ENCODE results near the gene NUCKS1. TPM values are rescaled to one million over a fixed set of nuclear protein-coding genes. Genes with fewer than 3 reads are reported as not detected.

The NUCKS1 gene
- total RNA-seq, 2 experiments from 2014 or later, result 152 to 287 TPM

GRCh38 chr1:205701891-205702290, 48.1 kb downstream of the NUCKS1 start:
- ChIA-PET CTCF (ENCODE audit: unreplicated experiment) (no interaction called here), POLR2A (interaction anchor here (1.6 kb wide), 1 partner anchor 70 kb away, joined by 3 read pairs; the partner anchor contains the start of gene ELK4)
- Histone ChIP-seq H3K4me1 (ENCODE audit: insufficient read depth, low read length, poor library complexity, severe bottlenecking) (no peaks in the 10 kb centered on the region), H2AFZ (ENCODE audit: low read length) (no peak overlapping the region), H3K4me2 (ENCODE audit: low read length) (no peak overlapping the region), H3K4me3 (ENCODE audit: low read depth, low read length, poor library complexity, severe bottlenecking) (no peak overlapping the region), H4K20me1 (ENCODE audit: insufficient read depth, low read length) (no peaks in the 10 kb centered on the region), H3K9me3 (ENCODE audit: low read length) (no peaks in the 10 kb centered on the region), H3K79me2 (ENCODE audit: insufficient read depth, low read depth, low read length) (no peaks in the 10 kb centered on the region), H3K27ac (ENCODE audit: low read depth, low read length, poor library complexity, severe bottlenecking) (no peak overlapping the region), H3K9me2 (ENCODE audit: insufficient read depth, low read length) (no peaks in the 10 kb centered on the region), H3K36me3 (ENCODE audit: insufficient read depth, low read length) (peaks cover 44% of the 10 kb centered on the region)
- no TSS peak for BruUV-seq (replicated peaks)
- intact Hi-C loops (cut with micrococcal nuclease; ENCODE audit: unreplicated experiment), result no loop called here
- no peak for TF ChIP-seq EZH2phosphoT487 (IDR thresholded peaks at IDR 0.05; ENCODE audit: borderline replicate concordance, low read depth, low read length)
- no peak for TF ChIP-seq CTCF (conservative IDR thresholded peaks at IDR 0.05; ENCODE audit: low read length)
- DNase-seq (ENCODE audit: low spot score), result no peak

DNA sequence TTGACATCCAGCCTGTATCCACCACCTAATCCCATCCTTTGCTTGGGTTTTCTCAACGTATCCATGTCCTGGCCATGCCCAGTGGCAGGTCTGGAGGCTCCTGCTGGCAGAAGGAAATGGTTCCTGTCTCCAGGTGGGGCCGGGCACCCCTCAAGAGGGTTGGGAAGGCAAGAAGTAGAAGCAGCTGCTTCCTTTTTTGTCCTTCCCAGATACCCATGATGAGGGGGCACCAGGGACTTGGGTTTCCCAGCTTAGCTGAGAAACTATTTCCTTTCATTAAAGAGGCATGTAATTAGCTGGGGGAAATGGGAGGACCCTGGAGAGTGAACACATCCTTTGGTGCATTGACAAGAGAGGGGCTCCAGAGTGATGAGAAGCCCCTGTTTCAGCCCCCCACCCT, 48.6 kb downstream of the NUCKS1 start:
- ChIA-PET POLR2A (interaction anchor here (1.0 to 1.6 kb wide), 2 partner anchors 34 to 69 kb away, joined by 3 read pairs; partner anchors contain the start of gene ELK4), CTCF (ENCODE audit: unreplicated experiment) (interaction anchor here (0.6 kb wide), 1 partner anchor 73 kb away, joined by 4 read pairs; no protein-coding TSS in a partner anchor)
- H3K4me1 ChIP-seq (ENCODE audit: insufficient read depth, low read length, poor library complexity, severe bottlenecking), result no peaks in the 10 kb centered on the region
- H3K9me2 ChIP-seq (ENCODE audit: insufficient read depth, low read length), result no peaks in the 10 kb centered on the region
- no peak overlapping the region for H3K27ac ChIP-seq (ENCODE audit: low read depth, low read length, poor library complexity, severe bottlenecking)
- BruUV-seq (replicated peaks), result no TSS peak
- no peaks in the 10 kb centered on the region for H4K20me1 ChIP-seq (ENCODE audit: insufficient read depth, low read length)
- no peaks in the 10 kb centered on the region for H3K79me2 ChIP-seq (ENCODE audit: insufficient read depth, low read depth, low read length)
- H3K9me3 ChIP-seq (ENCODE audit: low read length), result no peaks in the 10 kb centered on the region
- H3K4me3 ChIP-seq (ENCODE audit: low read depth, low read length, poor library complexity, severe bottlenecking), result no peak overlapping the region
- no peak for TF ChIP-seq EZH2phosphoT487 (IDR thresholded peaks at IDR 0.05; ENCODE audit: borderline replicate concordance, low read depth, low read length)
- no peak for TF ChIP-seq CTCF (conservative IDR thresholded peaks at IDR 0.05; ENCODE audit: low read length)
- no peak overlapping the region for H2AFZ ChIP-seq (ENCODE audit: low read length)
- H3K36me3 ChIP-seq (ENCODE audit: insufficient read depth, low read length), result peaks cover 39% of the 10 kb centered on the region
- no peak for DNase-seq (ENCODE audit: low spot score)
- intact Hi-C loops (cut with micrococcal nuclease; ENCODE audit: unreplicated experiment), result no loop called here
- H3K4me2 ChIP-seq (ENCODE audit: low read length), result no peak overlapping the region

- H3K79me2 ChIP-seq (ENCODE audit: insufficient read depth, low read depth, low read length), result no peaks in the 10 kb centered on the region
- H3K9me3 ChIP-seq (ENCODE audit: low read length), result no peaks in the 10 kb centered on the region
- H3K4me3 ChIP-seq (ENCODE audit: low read depth, low read length, poor library complexity, severe bottlenecking), result no peak overlapping the region
- no peak for DNase-seq (ENCODE audit: low spot score)
- POLR2A ChIA-PET, result interaction anchor here (0.9 to 1.6 kb wide), 3 partner anchors 9 to 69 kb away, joined by 3 to 4 read pairs (median 3); partner anchors contain the start of gene ELK4
- no peaks in the 10 kb centered on the region for H3K9me2 ChIP-seq (ENCODE audit: insufficient read depth, low read length)
- no TSS peak for BruUV-seq (replicated peaks)
- CTCF ChIA-PET (ENCODE audit: unreplicated experiment), result interaction anchor here (0.6 kb wide), 1 partner anchor 73 kb away, joined by 4 read pairs; no protein-coding TSS in a partner anchor
- no peak overlapping the region for H3K4me2 ChIP-seq (ENCODE audit: low read length)
- H3K27ac ChIP-seq (ENCODE audit: low read depth, low read length, poor library complexity, severe bottlenecking), result no peak overlapping the region
- no peaks in the 10 kb centered on the region for H4K20me1 ChIP-seq (ENCODE audit: insufficient read depth, low read length)
- H3K36me3 ChIP-seq (ENCODE audit: insufficient read depth, low read length), result peaks cover 38% of the 10 kb centered on the region
- no peaks in the 10 kb centered on the region for H3K4me1 ChIP-seq (ENCODE audit: insufficient read depth, low read length, poor library complexity, severe bottlenecking)
- TF ChIP-seq CTCF (conservative IDR thresholded peaks at IDR 0.05; ENCODE audit: low read length) (no peak), EZH2phosphoT487 (IDR thresholded peaks at IDR 0.05; ENCODE audit: borderline replicate concordance, low read depth, low read length) (no peak)
- intact Hi-C loops (cut with micrococcal nuclease; ENCODE audit: unreplicated experiment), result no loop called here
- H2AFZ ChIP-seq (ENCODE audit: low read length), result no peak overlapping the region
Observed at GRCh38 chr1:205700865-205701401, 49.0 kb downstream of the NUCKS1 start.
